H9 (cell line): ENCODE results near the gene KLHL21. TPM values are rescaled to one million over a fixed set of nuclear protein-coding genes. Genes with fewer than 3 reads are reported as not detected.

Experiments used
- DNase-seq: peaks from one replicate; pipeline ENCODE4 v3.0.0-alpha.2; 2017
- H2AFZ ChIP-seq: one replicate; pipeline ENCODE4 v1.6.1; 2013; ENCODE audit warnings: mild to moderate bottlenecking, low read length, control low read depth, moderate library complexity
- H2AK5ac ChIP-seq: 2 replicates; pipeline ENCODE4 v1.6.1; 2013; ENCODE audit warnings: low read length, control low read depth, mixed read lengths; ENCODE audit not compliant: insufficient read length
- H2BK120ac ChIP-seq: one replicate; pipeline ENCODE4 v1.6.1; 2013; ENCODE audit warnings: low read depth, mild to moderate bottlenecking, low read length, control low read depth, inconsistent platforms; ENCODE audit not compliant: poor library complexity, severe bottlenecking
- H2BK12ac ChIP-seq: 2 replicates; pipeline ENCODE4 v1.6.1; 2013; ENCODE audit warnings: low read length, control low read depth, mixed read lengths, low read depth; ENCODE audit not compliant: insufficient read length
- H2BK15ac ChIP-seq: 2 replicates; pipeline ENCODE4 v1.6.1; 2013; ENCODE audit warnings: low read depth, low read length, control low read depth
- H2BK20ac ChIP-seq: one replicate; pipeline ENCODE4 v1.6.1; 2013; ENCODE audit warnings: low read depth, mild to moderate bottlenecking, low read length, control low read depth, inconsistent platforms; ENCODE audit not compliant: poor library complexity, severe bottlenecking
- H2BK5ac ChIP-seq: 2 replicates; pipeline ENCODE4 v1.6.1; 2013; ENCODE audit warnings: low read length, control low read depth, mixed read lengths; ENCODE audit not compliant: insufficient read length
- H3K14ac ChIP-seq: 2 replicates; pipeline ENCODE4 v1.6.1; 2013; ENCODE audit warnings: low read length, control low read depth; ENCODE audit not compliant: insufficient read depth
- H3K18ac ChIP-seq: 2 replicates; pipeline ENCODE4 v1.6.1; 2013; ENCODE audit warnings: low read depth, mild to moderate bottlenecking, mixed read lengths, low read length, control low read depth; ENCODE audit not compliant: insufficient read length
- H3K23ac ChIP-seq: 2 replicates; pipeline ENCODE4 v1.6.1; 2013; ENCODE audit warnings: low read length, control low read depth, mixed read lengths, low read depth; ENCODE audit not compliant: insufficient read length
- H3K23me2 ChIP-seq: 2 replicates; pipeline ENCODE4 v1.6.1; 2013; ENCODE audit warnings: low read depth, mild to moderate bottlenecking, mixed read lengths, low read length, control low read depth; ENCODE audit not compliant: insufficient read length, poor library complexity, severe bottlenecking
- H3K27ac ChIP-seq: 2 replicates; pipeline ENCODE4 v1.5.1; 2013; ENCODE audit warnings: low read length, control low read depth, mixed read lengths, low read depth; ENCODE audit not compliant: insufficient read length
- H3K27me3 ChIP-seq: 2 replicates; pipeline ENCODE4 v1.6.1; 2013; ENCODE audit warnings: low read length, control low read depth, inconsistent platforms; ENCODE audit not compliant: insufficient read depth
- H3K4ac ChIP-seq: 2 replicates; pipeline ENCODE4 v1.6.1; 2013; ENCODE audit warnings: low read depth, mild to moderate bottlenecking, control low read depth, inconsistent platforms, low read length, moderate library complexity
- H3K4me1 ChIP-seq: 2 replicates; pipeline ENCODE4 v1.6.1; 2013; ENCODE audit warnings: low read length, control low read depth, inconsistent platforms; ENCODE audit not compliant: insufficient read depth
- H3K4me2 ChIP-seq: 2 replicates; pipeline ENCODE4 v1.6.1; 2013; ENCODE audit warnings: low read length, control low read depth, mixed read lengths; ENCODE audit not compliant: insufficient read length, insufficient read depth
- H3K56ac ChIP-seq: 2 replicates; pipeline ENCODE4 v1.6.1; 2013; ENCODE audit warnings: low read depth, mild to moderate bottlenecking, mixed read lengths, low read length, control low read depth; ENCODE audit not compliant: insufficient read length
- H3K79me1 ChIP-seq: 2 replicates; pipeline ENCODE4 v1.6.1; 2013; ENCODE audit warnings: low read depth, mild to moderate bottlenecking, moderate library complexity, low read length, control low read depth, inconsistent platforms; ENCODE audit not compliant: insufficient read depth, poor library complexity, severe bottlenecking
- H3K79me2 ChIP-seq: 2 replicates; pipeline ENCODE4 v1.6.1; 2013; ENCODE audit warnings: low read length, control low read depth, inconsistent platforms; ENCODE audit not compliant: insufficient read depth
- H3K9ac ChIP-seq: 2 replicates; pipeline ENCODE4 v1.6.1; 2013; ENCODE audit warnings: low read length, control low read depth, mixed read lengths; ENCODE audit not compliant: insufficient read length; ENCODE audit errors: extremely low read depth
- H3K9me3 ChIP-seq: one replicate; pipeline ENCODE4 v1.6.1; 2013; ENCODE audit warnings: low read depth, low read length, inconsistent platforms; ENCODE audit not compliant: control insufficient read depth
- H3T11ph ChIP-seq: one replicate; pipeline ENCODE4 v1.6.1; 2013; ENCODE audit warnings: mild to moderate bottlenecking, low read length, control low read depth, inconsistent platforms
- H4K20me1 ChIP-seq: one replicate; pipeline ENCODE4 v1.6.1; 2013; ENCODE audit not compliant: control insufficient read depth, insufficient read length, insufficient read depth
- H4K5ac ChIP-seq: 2 replicates; pipeline ENCODE4 v1.6.1; 2013; ENCODE audit warnings: low read depth, mild to moderate bottlenecking, mixed read lengths, low read length, control low read depth; ENCODE audit not compliant: insufficient read length
- H4K8ac ChIP-seq: replicated peaks from 2 replicates; pipeline ENCODE4 v1.6.1; 2013; ENCODE audit warnings: low read length, control low read depth, mixed read lengths, low read depth; ENCODE audit not compliant: insufficient read length
- H4K91ac ChIP-seq: 2 replicates; pipeline ENCODE4 v1.6.1; 2013; ENCODE audit warnings: low read depth, mild to moderate bottlenecking, moderate library complexity, mixed read lengths, low read length, control low read depth; ENCODE audit not compliant: insufficient read length
- H3K27ac Mint-ChIP-seq, 3 experiments: 2 replicates in 2 of 3; 3 replicates in 1 of 3; pipeline ENCODE4 v1.8.0; 2020 to 2021; ENCODE audit warnings: mixed read lengths in 3 of 3, mild to moderate bottlenecking in 1 of 3, moderate library complexity in 1 of 3
- H3K27me3 Mint-ChIP-seq: 2 replicates; pipeline ENCODE4 v1.8.0; 2021; ENCODE audit warnings: low read depth, mild to moderate bottlenecking, moderate library complexity, mixed read lengths
- H3K36me3 Mint-ChIP-seq, 3 experiments: 2 replicates in 2 of 3; 3 replicates in 1 of 3; pipeline ENCODE4 v1.8.0; 2020 to 2021; ENCODE audit warnings: low read depth in 3 of 3, mixed read lengths in 3 of 3; ENCODE audit not compliant: insufficient read depth in 1 of 3
- H3K4me1 Mint-ChIP-seq, 2 experiments: 2 replicates each; pipeline ENCODE4 v1.8.0; 2020; ENCODE audit warnings: mixed read lengths in 2 of 2
- H3K4me3 Mint-ChIP-seq, 2 experiments: 2 replicates in 1 of 2; 3 replicates in 1 of 2; pipeline ENCODE4 v1.8.0; 2020 to 2021; ENCODE audit warnings: mild to moderate bottlenecking in 2 of 2, mixed read lengths in 2 of 2, moderate library complexity in 1 of 2
- H3K9me3 Mint-ChIP-seq, 2 experiments: 2 replicates in 1 of 2; 3 replicates in 1 of 2; pipeline ENCODE4 v1.8.0; 2020; ENCODE audit warnings: mild to moderate bottlenecking in 2 of 2, mixed read lengths in 2 of 2, moderate library complexity in 1 of 2
- CTCF ChIP-seq: fragments of 200-600 bp; sonication (generic); conservative IDR thresholded peaks from 3 replicates; pipeline ENCODE4 v1.8.0; 2021; ENCODE audit warnings: antibody characterized with exemption, mild to moderate bottlenecking
- WGBS: extraction: QIAGEN DNeasy Blood & Tissue Kit; methylation state at CpG from one replicate; pipeline ENCODE4 v1.1.7; 2013; ENCODE audit warnings: missing lambda C conversion rate, low lambda C conversion rate, mixed read lengths; ENCODE audit not compliant: insufficient read length; ENCODE audit errors: extremely low coverage; 5-methylcytosine and 5-hydroxymethylcytosine counted together
- total RNA-seq: library from RNA; stranded (reverse); gene quantifications from 2 replicates; pipeline ENCODE4 v1.2.1, GENCODE V29; 2021

Gene KLHL21
- total RNA-seq, 1 experiment from 2014 or later, result 31.9 TPM

- DNase-seq, result peak; percentile 51
- H2BK120ac ChIP-seq, result no peak overlapping the region
- H3K27ac ChIP-seq, result no peak overlapping the region
- H3K27me3 ChIP-seq, result no peaks in the 10 kb centered on the region
- H2AFZ ChIP-seq, result no peak overlapping the region
- no peak overlapping the region for H4K8ac ChIP-seq
- H3K9me3 ChIP-seq, result no peaks in the 10 kb centered on the region
- TF ChIP-seq CTCF, result no peak; the same call in 2 of the 3 replicates
- H3K9ac ChIP-seq, result peak overlapping the region; percentile 60
- H3K79me2 ChIP-seq, result peaks cover 18% of the 10 kb centered on the region; the same call in 1 of the 2 replicates
- H3K27me3 Mint-ChIP-seq, result no peaks in the 10 kb centered on the region
- H3K27ac Mint-ChIP-seq, result peak overlapping the region in 2 of 3 experiments; percentile 94 to 96; a peak in 5 of 7 replicates
- H3K23me2 ChIP-seq, result peaks cover 21% of the 10 kb centered on the region
- H3K4me2 ChIP-seq, result peak overlapping the region; percentile 83
- H4K91ac ChIP-seq, result no peak overlapping the region
- peak overlapping the region; percentile 16 for H3K18ac ChIP-seq
- H4K20me1 ChIP-seq, result peaks cover 2% of the 10 kb centered on the region
- H2BK12ac ChIP-seq, result no peak overlapping the region
- H3K79me1 ChIP-seq, result no peaks in the 10 kb centered on the region
- H3K56ac ChIP-seq, result no peak overlapping the region
- no peak overlapping the region for H2BK5ac ChIP-seq
- H3K4ac ChIP-seq, result no peak overlapping the region
- H3T11ph ChIP-seq, result no peak overlapping the region
- no peak overlapping the region for H4K5ac ChIP-seq
- peak overlapping the region; percentile 53; the same call in 1 of the 2 replicates for H3K14ac ChIP-seq
- peaks cover 28 to 29% of the 10 kb centered on the region in 2 experiments for H3K4me1 Mint-ChIP-seq
- peak overlapping the region; percentile 88 to 94 for H3K4me3 Mint-ChIP-seq
- no peak overlapping the region for H2BK20ac ChIP-seq
- H3K23ac ChIP-seq, result no peak overlapping the region
- no CpG with 5 or more reads among the region's 40 CpGs for WGBS
- H2BK15ac ChIP-seq, result no peak overlapping the region
- no peaks in the 10 kb centered on the region for H3K9me3 Mint-ChIP-seq
- H3K36me3 Mint-ChIP-seq, result peaks cover 7 to 38% (median 26%) of the 10 kb centered on the region in 3 experiments
- H3K4me1 ChIP-seq, result no peaks in the 10 kb centered on the region
- H2AK5ac ChIP-seq, result no peak overlapping the region
Measured at GRCh38 chr1:6601049-6601922, 1.4 kb downstream of the KLHL21 start.
